Keratinocyte (primary cell): Measurements from ENCODE around the gene ZNF516. TPM values are rescaled to one million over a fixed set of nuclear protein-coding genes. Genes with fewer than 3 reads are reported as not detected.

Experiments
- DNase-seq: peaks from one replicate; pipeline ENCODE4 v3.0.0-alpha.2; 2011; ENCODE audit warnings: low read depth, missing footprints, low spot score
- FAIRE-seq: peaks from 2 replicates; lab custom pipeline; 2011; peaks lifted over from hg19 to GRCh38; lab: Jason Lieb, UNC
- H2AFZ ChIP-seq: 2 replicates; pipeline ENCODE4 v1.6.0; 2012; ENCODE audit warnings: low read length, control low read depth, inconsistent platforms; ENCODE audit not compliant: control insufficient read depth
- H3K27ac ChIP-seq: 2 replicates; pipeline ENCODE4 v1.5.1; 2011; ENCODE audit warnings: low read length; ENCODE audit not compliant: control insufficient read depth, insufficient read depth
- H3K27me3 ChIP-seq: 3 replicates; pipeline ENCODE4 v1.6.0; 2011; ENCODE audit warnings: low read length; ENCODE audit not compliant: control insufficient read depth, insufficient read depth; ENCODE audit errors: extremely low read depth
- H3K36me3 ChIP-seq, 2 experiments: 2 replicates in 1 of 2; 3 replicates in 1 of 2; pipeline ENCODE4 v1.5.1; 2011; ENCODE audit warnings: low read length in 2 of 2, mild to moderate bottlenecking in 1 of 2; ENCODE audit not compliant: control insufficient read depth in 2 of 2, insufficient read depth in 2 of 2; ENCODE audit errors: extremely low read depth in 1 of 2
- H3K4me1 ChIP-seq: 3 replicates; pipeline ENCODE4 v1.5.1; 2011; ENCODE audit warnings: low read length; ENCODE audit not compliant: control insufficient read depth, insufficient read depth; ENCODE audit errors: extremely low read depth
- H3K4me2 ChIP-seq: 3 replicates; pipeline ENCODE4 v1.6.0; 2011; ENCODE audit warnings: low read depth, low read length; ENCODE audit not compliant: control insufficient read depth, insufficient read depth; ENCODE audit errors: extremely low read depth
- H3K4me3 ChIP-seq, 3 experiments: fragments of 200-600 bp in 1 of 3; sonication (generic) in 1 of 3; 2 replicates in 2 of 3; 3 replicates in 1 of 3; pipeline ENCODE4 v1.5.1; 2011 to 2016; ENCODE audit warnings: low read length in 3 of 3, mild to moderate bottlenecking in 3 of 3, control low read depth in 2 of 3, inconsistent platforms in 1 of 3, low read depth in 1 of 3, mixed read lengths in 1 of 3, mixed run types in 1 of 3, moderate library complexity in 1 of 3; ENCODE audit not compliant: control insufficient read depth in 2 of 3, insufficient read depth in 2 of 3; ENCODE audit errors: extremely low read depth in 1 of 3
- H3K79me2 ChIP-seq: 2 replicates; pipeline ENCODE4 v1.6.0; 2012; ENCODE audit warnings: low read length; ENCODE audit not compliant: control insufficient read depth, insufficient read depth
- H3K9ac ChIP-seq: 3 replicates; pipeline ENCODE4 v1.6.0; 2011; ENCODE audit warnings: low read length; ENCODE audit not compliant: control insufficient read depth, insufficient read depth; ENCODE audit errors: extremely low read depth
- H3K9me1 ChIP-seq: 3 replicates; pipeline ENCODE4 v1.6.0; 2011; ENCODE audit warnings: low read length; ENCODE audit not compliant: control insufficient read depth, insufficient read depth; ENCODE audit errors: extremely low read depth
- H3K9me3 ChIP-seq: 2 replicates; pipeline ENCODE4 v1.5.1; 2012; ENCODE audit warnings: low read depth, low read length; ENCODE audit not compliant: control insufficient read depth
- H4K20me1 ChIP-seq: 3 replicates; pipeline ENCODE4 v1.6.0; 2011; ENCODE audit warnings: low read length; ENCODE audit not compliant: control insufficient read depth, insufficient read depth; ENCODE audit errors: extremely low read depth
- CTCF ChIP-seq, 3 experiments: IDR thresholded peaks in 1 of 3; conservative IDR thresholded peaks in 1 of 3; optimal IDR thresholded peaks in 1 of 3; 2 replicates in 2 of 3; 3 replicates in 1 of 3; pipeline versions ENCODE3 to v1.5.1; 2011; ENCODE audit warnings: low read length in 3 of 3, mild to moderate bottlenecking in 3 of 3, moderate library complexity in 2 of 3, control low read depth in 1 of 3, inconsistent platforms in 1 of 3; ENCODE audit not compliant: insufficient read depth in 2 of 3; ENCODE audit errors: extremely low read depth in 1 of 3
- EZH2 ChIP-seq: IDR thresholded peaks from one replicate; pipeline ENCODE4 v1.6.1; 2012; ENCODE audit warnings: inconsistent platforms, mild to moderate bottlenecking, low read length, moderate library complexity
- dilution Hi-C: fragments of 300-500 bp; cut with MboI; formaldehyde crosslinking; loops from one replicate; pipeline ENCODE4 v1.7.0; 2020; ENCODE audit warnings: low sequenced_read_pairs; ENCODE audit not compliant: extremely low pct_ligation_motif_present
- polyA plus RNA-seq, 5 experiments: library from polyadenylated mRNA; depleted of rRNA in 3 of 5; stranded (reverse) in 3 of 5; stranded (forward) in 1 of 5; unstranded in 1 of 5; fragments of >200 nt; gene quantifications; 1 replicate in 1 of 5; 2 replicates in 3 of 5; 3 replicates in 1 of 5; pipeline versions ENCODE4 v1.2.1 to v1.2.3, GENCODE V29; 2011 to 2012; ENCODE audit warnings: missing spikeins in 2 of 5, low read depth in 1 of 5, low replicate concordance in 1 of 5

ZNF516 gene
- polyA plus RNA-seq, 1 donor (not counting 4 experiments of a cell fraction or from before 2014, with no cell fraction given) = 9.3 TPM

GRCh38 chr18:76463872-76464271, 31.2 kb downstream of the ZNF516 start:
- dilution Hi-C loops = no loop called here
- FAIRE-seq = no peak
- Histone ChIP-seq H3K27ac (no peak overlapping the region), H2AFZ (no peak overlapping the region), H3K9me1 (no peaks in the 10 kb centered on the region), H3K9ac (no peak overlapping the region), H3K4me1 (peaks cover 15% of the 10 kb centered on the region), H3K36me3 (peaks cover under 1 to 3% of the 10 kb centered on the region in 2 experiments), H3K79me2 (peaks cover 65% of the 10 kb centered on the region), H4K20me1 (peaks cover 4% of the 10 kb centered on the region), H3K4me3 (no peak overlapping the region), H3K27me3 (no peaks in the 10 kb centered on the region), H3K9me3 (no peaks in the 10 kb centered on the region), H3K4me2 (no peak overlapping the region)
- no peak for DNase-seq
- TF ChIP-seq CTCF (optimal IDR thresholded peaks at IDR 0.05 in 1 of 3, IDR thresholded peaks at IDR 0.05 in 1 of 3, conservative IDR thresholded peaks at IDR 0.05 in 1 of 3; ENCODE audit: extremely low read depth in 1 of 3, insufficient read depth in 2 of 3, low read length in 3 of 3) = no peak
- TF ChIP-seq EZH2 = no peak

GRCh38 chr18:76463358-76463757, 31.7 kb downstream of the ZNF516 start:
- H3K4me2 ChIP-seq = no peak overlapping the region
- H3K27ac ChIP-seq = no peak overlapping the region
- H3K9ac ChIP-seq = no peak overlapping the region
- dilution Hi-C loops = no loop called here
- H3K9me1 ChIP-seq = no peaks in the 10 kb centered on the region
- H3K9me3 ChIP-seq = no peaks in the 10 kb centered on the region
- FAIRE-seq (no peak), DNase-seq (no peak)
- no peak overlapping the region for H2AFZ ChIP-seq
- no peak for TF ChIP-seq EZH2
- TF ChIP-seq CTCF (optimal IDR thresholded peaks at IDR 0.05 in 1 of 3, IDR thresholded peaks at IDR 0.05 in 1 of 3, conservative IDR thresholded peaks at IDR 0.05 in 1 of 3; ENCODE audit: extremely low read depth in 1 of 3, insufficient read depth in 2 of 3, low read length in 3 of 3) = no peak
- no peaks in the 10 kb centered on the region for H3K27me3 ChIP-seq
- H4K20me1 ChIP-seq = peaks cover 4% of the 10 kb centered on the region
- peaks cover 4 to 5% of the 10 kb centered on the region in 2 experiments for H3K36me3 ChIP-seq
- H3K4me1 ChIP-seq = peaks cover 16% of the 10 kb centered on the region
- H3K4me3 ChIP-seq = no peak overlapping the region
- H3K79me2 ChIP-seq = peaks cover 66% of the 10 kb centered on the region
